DLD1 (cell line): ENCODE measurements around the gene ANKDD1A.

Experiments
- in situ Hi-C: cut with HindIII; loops from 2 replicates; pipeline ENCODE4 v1.10.0; 2017; ENCODE audit warnings: low sequenced_read_pairs

ANKDD1A gene

DNA sequence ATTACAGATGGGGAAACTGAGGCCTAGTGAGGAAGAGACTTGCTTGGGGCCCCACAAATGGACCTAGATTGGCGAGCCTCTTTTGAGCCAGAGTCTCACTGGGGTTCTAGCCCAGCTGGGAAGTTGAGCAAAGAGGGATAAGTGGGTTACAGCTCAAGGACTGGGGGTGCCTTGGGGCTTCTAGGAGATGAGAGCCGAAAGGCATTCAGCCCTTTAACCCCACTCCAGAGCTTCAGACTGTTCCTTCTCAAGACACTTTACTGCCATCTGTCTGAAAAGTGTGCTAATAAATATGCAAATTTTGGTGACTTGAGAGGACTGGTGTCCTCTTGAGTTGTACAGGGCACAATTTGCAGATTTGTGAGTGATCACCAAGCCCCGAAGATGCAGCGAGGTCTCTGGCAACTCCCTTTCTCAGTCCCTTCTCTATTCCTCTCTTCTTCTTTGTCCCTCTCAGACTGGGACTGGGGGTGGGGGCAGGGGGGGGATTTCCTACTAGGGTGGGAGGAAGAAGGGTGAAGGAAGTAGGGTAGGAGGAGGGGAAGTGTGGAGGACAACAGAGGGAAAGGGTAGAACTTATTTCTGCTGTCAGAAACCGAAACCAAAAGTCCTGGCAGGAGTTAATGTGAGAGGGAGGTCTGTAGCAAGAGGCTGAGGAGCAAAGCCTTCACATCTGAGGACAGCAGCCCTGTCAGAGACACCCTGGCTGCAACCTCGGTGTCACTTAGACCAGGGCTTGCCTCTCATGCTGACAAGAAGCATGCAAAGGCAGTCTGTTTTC is 16.2 kb upstream of the ANKDD1A start:
- in situ Hi-C loops: no loop called here

GRCh38 chr15:64896371-64897069 is 15.2 kb upstream of the ANKDD1A start:
- in situ Hi-C loops: no loop called here

- in situ Hi-C loops: no loop called here
These were observed 14.2 kb upstream of the ANKDD1A start for GRCh38 chr15:64897345-64897985.

DNA sequence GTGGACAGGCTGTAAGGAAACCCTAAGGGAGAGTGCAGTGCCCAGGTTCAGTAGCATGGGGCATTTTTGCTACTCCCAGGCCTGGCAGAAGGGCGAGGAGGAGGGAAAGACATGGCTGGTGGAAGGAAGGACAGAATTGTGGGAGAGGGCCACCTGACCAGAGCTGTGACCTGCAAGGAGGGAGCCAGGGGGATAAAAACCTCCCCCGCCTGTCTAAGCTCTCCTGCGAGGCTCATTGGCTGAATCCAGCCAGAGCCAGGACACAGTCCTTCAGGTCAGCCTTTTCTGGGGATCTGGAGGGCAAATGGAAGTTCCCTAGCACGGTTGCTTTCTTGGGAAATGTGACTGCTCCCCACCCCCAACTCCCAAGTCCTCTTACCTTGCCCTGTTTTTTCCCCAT is 13.3 kb upstream of the ANKDD1A start:
- in situ Hi-C loops: no loop called here

DNA sequence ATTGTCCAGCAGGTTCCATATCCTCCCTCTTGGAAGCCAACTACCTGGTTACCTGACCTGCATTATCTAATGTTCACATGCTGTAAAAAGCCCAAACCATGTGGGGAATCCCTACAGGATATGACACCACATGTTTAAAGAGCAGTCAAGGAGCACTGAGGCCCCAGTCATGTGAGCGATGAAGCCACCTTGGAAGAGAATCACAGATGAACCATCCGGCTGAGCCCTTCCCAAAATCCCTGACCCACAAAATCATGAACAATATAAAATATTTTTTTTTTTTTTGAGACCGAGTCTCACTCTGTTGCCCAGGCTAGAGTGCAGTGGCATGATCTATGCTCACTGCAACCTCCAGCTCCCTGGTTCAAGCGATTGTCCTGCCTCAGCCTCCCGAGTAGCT is 10.6 kb upstream of the ANKDD1A start:
- in situ Hi-C loops: no loop called here

DNA sequence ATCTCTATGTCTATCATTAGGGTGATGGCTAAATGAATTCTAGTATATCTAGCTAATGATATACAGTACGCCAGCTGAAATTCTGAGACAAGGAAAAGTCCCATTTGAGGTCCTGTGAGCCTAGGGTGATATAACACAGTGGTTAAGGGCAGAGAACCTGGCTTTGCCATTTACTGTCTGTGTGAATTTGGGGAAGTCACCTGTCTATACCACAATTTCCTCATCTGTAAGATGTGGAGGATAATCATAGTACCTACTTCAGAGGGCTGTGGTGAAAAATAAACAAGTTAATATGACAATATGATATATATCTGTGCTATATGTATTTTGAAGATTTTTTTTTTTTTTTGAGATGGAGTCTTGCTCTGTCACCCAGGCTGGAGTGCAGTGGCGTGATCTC is 9.8 kb upstream of the ANKDD1A start:
- in situ Hi-C loops: no loop called here

GRCh38 chr15:64902863-64903262 is 8.8 kb upstream of the ANKDD1A start:
- in situ Hi-C loops: no loop called here

DNA sequence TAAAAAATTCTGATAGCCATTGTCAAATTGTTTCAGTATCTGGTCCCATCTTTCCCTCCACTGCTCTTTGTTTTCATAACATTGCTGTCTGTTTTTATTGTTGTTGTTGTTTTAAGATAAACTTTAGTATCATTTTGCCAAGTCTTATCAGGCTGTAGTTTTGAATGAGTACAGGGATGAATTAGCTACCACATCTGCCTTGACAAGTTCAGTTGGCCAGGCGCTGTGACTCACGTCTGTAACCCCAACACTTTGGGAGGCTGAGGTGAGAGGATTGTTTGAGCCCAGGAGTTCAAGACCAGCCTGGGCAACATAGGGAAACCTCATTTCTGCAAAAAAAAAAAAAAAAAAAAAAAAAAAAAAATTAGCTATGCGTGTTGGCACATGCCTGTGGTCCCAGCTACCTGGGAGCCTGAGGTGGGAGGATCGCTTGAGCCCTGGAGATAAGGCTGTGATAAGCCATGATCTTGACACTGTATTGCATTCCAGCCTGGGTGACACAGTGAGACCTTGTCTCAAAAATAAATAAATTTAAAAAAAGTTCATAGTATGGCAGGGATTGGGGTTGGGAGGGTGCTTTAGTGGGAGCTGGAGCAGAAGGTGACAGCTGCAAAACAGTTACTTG is 8.3 kb upstream of the ANKDD1A start:
- in situ Hi-C loops: no loop called here

DNA sequence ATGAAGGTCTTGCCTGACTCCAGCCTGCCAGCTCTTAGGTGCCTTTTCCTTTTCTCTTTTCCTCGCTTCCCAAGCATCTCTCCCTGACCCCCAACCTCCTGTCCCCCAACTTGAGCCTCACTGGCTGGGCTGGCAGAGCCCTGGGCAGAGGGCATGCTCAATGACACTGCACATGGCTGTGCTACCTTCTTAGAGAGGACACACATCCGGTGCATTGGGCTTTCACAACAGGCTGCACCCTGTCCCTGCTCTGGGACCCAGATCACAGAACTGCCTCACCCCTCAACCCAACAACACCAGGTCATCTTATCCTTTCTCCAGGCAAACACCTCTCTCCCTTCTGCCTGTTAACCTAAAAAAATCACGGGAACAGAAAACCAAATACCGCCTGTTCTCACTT is 7.5 kb upstream of the ANKDD1A start:
- in situ Hi-C loops: no loop called here

DNA sequence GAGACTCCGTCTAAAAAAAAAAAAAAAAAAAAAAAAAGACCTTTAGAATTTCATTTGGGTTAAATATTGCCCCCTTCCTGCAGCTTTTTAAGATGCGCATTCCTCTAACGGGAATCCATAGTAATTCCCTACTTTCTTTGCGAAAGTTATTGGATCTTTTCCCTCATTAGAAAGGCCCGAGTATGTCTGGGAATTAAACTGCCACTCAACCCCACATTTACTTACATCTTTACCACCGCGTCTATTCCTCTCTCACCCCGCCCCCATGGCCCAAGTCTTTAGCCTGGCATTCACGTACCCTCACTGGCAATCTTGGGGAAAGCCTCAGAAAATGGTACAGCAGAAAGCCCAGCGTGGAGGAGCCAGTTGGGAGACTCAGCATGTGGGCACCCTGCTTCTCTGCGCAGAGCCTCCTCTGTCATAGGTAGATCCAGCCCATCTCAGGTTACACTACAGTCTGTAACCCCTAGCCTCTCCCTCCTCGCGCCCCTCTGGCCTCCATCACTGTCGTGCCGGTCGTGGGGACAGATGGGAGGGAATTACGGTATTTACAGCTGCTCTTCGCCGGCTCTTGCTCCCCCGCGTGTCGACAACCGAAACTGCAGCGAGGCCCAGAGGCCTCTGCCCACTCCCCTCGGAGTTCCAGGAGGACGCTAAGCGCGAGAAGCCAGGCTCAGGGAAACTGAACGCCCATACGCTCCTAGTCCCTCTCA is 6.4 kb upstream of the ANKDD1A start:
- in situ Hi-C loops: no loop called here

GRCh38 chr15:64905941-64906340 is 5.8 kb upstream of the ANKDD1A start:
- in situ Hi-C loops: no loop called here

- in situ Hi-C loops: no loop called here
These were observed 5.3 kb upstream of the ANKDD1A start for GRCh38 chr15:64906402-64906801.

- in situ Hi-C loops: no loop called here
These were observed 3.7 kb upstream of the ANKDD1A start for GRCh38 chr15:64907991-64908390.

DNA sequence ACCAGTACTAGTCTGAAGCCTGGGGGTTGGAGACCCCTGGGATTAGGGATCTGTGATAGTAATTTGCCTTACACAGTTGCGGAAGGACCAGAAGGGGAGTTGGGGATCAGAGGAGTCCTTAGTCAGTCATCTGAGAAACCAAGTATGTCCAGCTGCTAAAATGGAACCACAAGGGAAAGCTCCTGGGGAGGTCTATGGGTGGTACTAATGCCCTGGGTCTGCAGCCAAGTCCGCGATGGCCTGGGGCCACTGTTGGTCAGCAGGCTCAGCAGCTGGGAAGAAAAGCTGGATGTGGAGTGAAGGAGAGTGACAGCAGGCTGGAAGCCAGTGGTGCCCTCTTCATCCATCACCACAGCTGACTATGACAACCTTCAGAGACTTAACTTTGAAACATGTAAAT is 2.2 kb upstream of the ANKDD1A start:
- in situ Hi-C loops: no loop called here

- in situ Hi-C loops: no loop called here
These were observed 950 bp downstream of the ANKDD1A start for GRCh38 chr15:64912379-64913325.

DNA sequence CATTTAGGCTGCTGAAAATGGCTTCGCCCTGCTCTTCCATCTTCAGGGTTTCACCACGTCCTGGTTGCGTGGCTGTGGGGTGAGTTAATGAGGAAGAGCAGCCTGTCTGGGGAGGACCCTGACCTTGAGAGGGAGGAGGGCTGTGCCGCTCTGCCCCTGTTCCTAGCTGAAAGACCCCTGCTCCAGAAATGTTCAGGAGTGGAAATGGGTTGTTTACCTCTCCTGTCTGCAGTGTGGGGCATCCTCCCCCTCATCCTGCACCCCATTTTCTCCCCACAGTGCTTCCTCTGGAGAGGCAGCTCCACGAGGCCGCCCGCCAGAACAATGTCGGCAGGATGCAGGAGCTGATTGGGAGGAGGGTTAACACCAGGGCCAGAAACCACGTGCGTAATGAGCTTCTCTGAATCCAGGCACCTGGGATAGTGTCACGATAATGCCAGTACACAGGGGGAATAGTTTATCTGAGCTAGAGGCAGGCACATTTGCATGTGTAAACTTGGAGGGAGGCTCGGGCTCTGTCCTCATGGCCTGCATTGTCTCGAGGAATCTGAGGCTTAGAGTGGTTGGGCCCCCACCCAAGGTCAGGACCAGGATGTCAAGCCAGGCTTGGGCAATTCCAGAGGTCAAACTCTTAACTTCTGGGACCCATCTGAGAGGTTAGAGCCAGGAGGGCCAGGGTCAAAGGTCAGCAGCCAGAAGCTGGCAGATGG is 4.0 kb downstream of the ANKDD1A start:
- in situ Hi-C loops: no loop called here

DNA sequence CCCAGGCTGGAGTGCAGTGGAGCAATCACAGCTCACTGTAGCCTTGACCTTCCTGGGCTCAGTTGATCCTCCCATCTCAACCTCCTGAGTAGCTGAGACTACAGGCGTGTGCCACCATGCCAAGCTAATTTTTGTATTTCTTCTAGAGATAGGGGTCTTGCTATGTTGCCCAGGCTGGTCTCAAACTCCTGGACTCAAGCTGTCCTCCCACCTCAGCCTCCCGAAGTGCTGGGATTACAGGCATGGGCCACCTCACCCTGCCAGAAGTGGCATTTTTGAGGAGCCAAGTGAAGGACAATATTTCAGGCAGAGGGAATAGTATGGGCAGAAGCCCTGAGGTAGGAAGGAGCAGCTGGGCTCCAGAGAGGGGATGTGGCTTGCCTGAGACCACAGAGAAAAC is 4.7 kb downstream of the ANKDD1A start:
- in situ Hi-C loops: no loop called here

DNA sequence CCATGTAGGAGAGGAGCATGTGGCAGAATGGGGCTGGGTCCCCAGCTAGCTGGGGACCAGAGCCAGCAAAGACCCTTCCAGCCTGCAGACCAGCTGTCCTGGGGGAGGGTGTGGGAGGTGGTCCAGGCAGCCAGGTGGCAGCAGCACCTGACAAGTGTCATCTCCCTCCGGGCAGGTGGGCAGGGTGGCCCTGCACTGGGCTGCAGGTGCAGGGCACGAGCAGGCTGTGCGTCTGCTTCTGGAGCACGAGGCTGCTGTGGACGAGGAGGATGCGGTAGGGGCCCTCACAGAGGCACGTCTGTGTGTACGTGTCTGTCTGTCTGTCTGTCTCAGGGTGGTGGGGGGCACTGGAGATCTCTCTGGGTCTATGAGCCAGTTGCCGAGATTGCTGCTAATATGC is 5.5 kb downstream of the ANKDD1A start:
- in situ Hi-C loops: no loop called here

DNA sequence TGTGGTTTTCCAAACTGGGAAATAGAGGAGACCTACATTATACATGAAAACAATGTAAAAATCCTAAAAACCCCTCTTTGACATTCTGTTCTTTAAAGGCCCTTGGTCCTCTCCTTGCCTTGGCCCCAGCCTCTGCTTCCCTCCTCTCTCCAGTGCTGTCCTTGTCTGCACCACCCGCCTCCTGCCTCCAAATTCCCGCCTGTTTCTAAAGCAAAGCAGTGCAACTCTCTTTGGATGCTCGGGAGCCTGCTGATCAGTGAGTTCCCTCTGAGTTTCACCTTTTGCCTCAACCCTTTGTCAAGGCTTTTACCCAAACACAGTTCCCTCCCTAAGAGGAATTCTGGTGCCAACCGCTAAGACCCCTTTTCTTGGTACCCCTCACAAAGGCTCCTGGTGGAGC is 8.0 kb downstream of the ANKDD1A start:
- in situ Hi-C loops: loop anchor here (5.0 to 10.0 kb wide), 2 partner anchors 82 to 195 kb away; no protein-coding TSS in a partner anchor
